GM12875 (cell line): ENCODE data around the gene MITD1.
"Not testable (repeated sequence)": the region's sequence is repeated elsewhere in the genome, so short reads cannot be mapped to it uniquely, and the experiment has no call there.

ENCODE experiments used
- H3K4me3 ChIP-seq: one replicate; pipeline ENCODE4 v1.5.1; 2011; ENCODE audit warnings: low read depth, low read length, control low read depth
- CTCF ChIP-seq: IDR thresholded peaks from 2 replicates; pipeline ENCODE4 v1.5.1; 2011; ENCODE audit warnings: low read depth, mild to moderate bottlenecking, control low read depth, inconsistent platforms, low read length, moderate library complexity, borderline replicate concordance; ENCODE audit not compliant: insufficient read depth

The MITD1 gene

GRCh38 chr2:99198103-99198841 lies 17.4 kb upstream of the MITD1 start:
- no peak overlapping the region for H3K4me3 ChIP-seq
- TF ChIP-seq CTCF, result no peak

GRCh38 chr2:99192364-99192763 lies 11.5 kb upstream of the MITD1 start:
- H3K4me3 ChIP-seq, result not testable (repeated sequence)

- TF ChIP-seq CTCF, result peak; percentile 7; the same call in 1 of the 2 replicates
- H3K4me3 ChIP-seq, result no peak overlapping the region
Measured at GRCh38 chr2:99190548-99190947, 9.7 kb upstream of the MITD1 start.

- no peak for TF ChIP-seq CTCF
- H3K4me3 ChIP-seq, result no peak overlapping the region
Measured at GRCh38 chr2:99188357-99188756, 7.5 kb upstream of the MITD1 start.

DNA sequence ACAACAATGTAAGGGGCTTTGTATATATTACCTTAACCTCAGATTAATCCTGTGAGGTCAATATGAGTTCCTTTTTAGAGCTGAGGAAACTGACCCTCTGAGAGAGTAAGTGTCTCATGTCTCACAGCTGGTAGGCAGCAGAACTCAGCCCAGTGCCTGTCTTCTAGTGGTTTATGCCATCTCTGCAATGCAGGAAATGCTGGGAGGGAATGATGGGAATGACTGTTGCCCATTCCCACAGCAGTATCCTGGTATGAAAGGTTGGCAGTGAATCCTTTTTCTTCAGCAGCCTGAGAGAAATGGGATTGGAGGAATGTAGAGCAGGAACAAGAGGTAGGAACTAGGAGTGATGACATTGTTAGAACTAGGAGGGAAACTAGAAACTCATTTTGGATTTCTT lies 6.2 kb upstream of the MITD1 start:
- no peak for TF ChIP-seq CTCF
- no peak overlapping the region for H3K4me3 ChIP-seq

DNA sequence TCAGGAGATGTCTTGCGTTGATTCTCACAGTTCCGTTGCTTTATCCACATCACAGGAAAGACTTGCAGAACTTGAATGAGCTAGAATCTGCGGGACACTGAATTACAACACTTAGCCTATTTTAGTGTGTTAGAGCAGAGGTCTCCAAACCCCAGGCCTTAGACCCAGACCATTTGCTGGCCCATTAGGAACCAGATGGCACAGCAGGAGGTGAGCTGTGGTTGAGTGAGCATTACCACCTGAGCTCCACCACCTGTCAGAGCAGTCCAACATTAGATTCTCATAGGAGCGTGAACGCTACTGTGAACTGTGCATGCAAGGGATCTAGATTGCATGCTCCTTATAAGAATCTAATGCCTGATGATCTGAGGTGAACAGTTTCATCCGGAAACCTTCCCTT lies 4.0 kb upstream of the MITD1 start:
- TF ChIP-seq CTCF, result no peak

DNA sequence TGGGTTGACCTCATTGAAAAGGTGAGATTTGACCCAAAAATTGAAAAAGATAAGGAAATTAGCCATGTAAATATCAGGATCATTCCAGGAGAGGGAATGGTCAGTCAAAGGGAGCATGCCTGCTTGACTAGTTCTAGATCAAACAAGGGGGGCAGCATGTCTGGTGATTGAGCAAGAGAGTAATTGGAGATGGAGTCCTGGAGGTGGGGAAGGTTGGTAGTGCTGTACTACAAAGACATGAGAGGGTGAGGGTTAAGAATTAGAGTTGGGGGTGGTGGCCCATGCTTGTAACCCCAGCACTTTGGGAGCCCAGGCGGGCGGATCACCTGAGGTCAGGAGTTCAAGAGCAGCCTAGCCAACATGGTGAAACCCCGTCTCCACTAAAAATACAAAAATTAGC lies 2.2 kb upstream of the MITD1 start:
- no peak for TF ChIP-seq CTCF
- no peak overlapping the region for H3K4me3 ChIP-seq

More for the DNA sequence above, 4.0 kb upstream of the MITD1 start:
- no peak overlapping the region for H3K4me3 ChIP-seq
